NCI-H524 treated with DMSO at 0.1 percent for 48 hours (cell line): ENCODE results near the gene NAPG.
"Not testable (repeated sequence)": the region's sequence is repeated elsewhere in the genome, so short reads cannot be mapped to it uniquely, and the experiment has no call there.

Experiments
- DNase-seq: peaks from one replicate; lab custom pipeline; 2025; lab: John Stamatoyannopoulos, UW

The NAPG gene

GRCh38 chr18:10552226-10552625, 26.4 kb downstream of the NAPG start:
- DNase-seq, result no peak

GRCh38 chr18:10556251-10556650, 30.4 kb downstream of the NAPG start:
- not testable (repeated sequence) for DNase-seq

GRCh38 chr18:10557085-10557677, 31.4 kb downstream of the NAPG start:
- DNase-seq, result no peak

- DNase-seq, result no peak
Observed at GRCh38 chr18:10558243-10558966, 32.6 kb downstream of the NAPG start.

- no peak for DNase-seq
Observed at GRCh38 chr18:10558967-10559298, 33.1 kb downstream of the NAPG start.

GRCh38 chr18:10559553-10560451, 34.0 kb downstream of the NAPG start:
- no peak for DNase-seq

- peak; percentile 10 for DNase-seq
Observed at GRCh38 chr18:10560452-10561045, 34.7 kb downstream of the NAPG start.

GRCh38 chr18:10562773-10563160, 36.9 kb downstream of the NAPG start:
- DNase-seq, result no peak

GRCh38 chr18:10563886-10564285, 38.1 kb downstream of the NAPG start:
- DNase-seq, result no peak

GRCh38 chr18:10564975-10565773, 39.3 kb downstream of the NAPG start:
- DNase-seq, result no peak

GRCh38 chr18:10565835-10566234, 40.0 kb downstream of the NAPG start:
- no peak for DNase-seq

GRCh38 chr18:10566390-10566789, 40.6 kb downstream of the NAPG start:
- DNase-seq, result no peak

- DNase-seq, result not testable (repeated sequence)
Observed at GRCh38 chr18:10569941-10570340, 44.1 kb downstream of the NAPG start.

GRCh38 chr18:10570622-10571021, 44.8 kb downstream of the NAPG start:
- no peak for DNase-seq

GRCh38 chr18:10571537-10571936, 45.7 kb downstream of the NAPG start:
- DNase-seq, result no peak

GRCh38 chr18:10573261-10573660, 47.4 kb downstream of the NAPG start:
- DNase-seq, result not testable (repeated sequence)

- not testable (repeated sequence) for DNase-seq
Observed at GRCh38 chr18:10574412-10574811, 48.6 kb downstream of the NAPG start.

GRCh38 chr18:10577842-10578572, 52.2 kb downstream of the NAPG start:
- DNase-seq, result not testable (repeated sequence)

GRCh38 chr18:10578573-10578899, 52.7 kb downstream of the NAPG start:
- DNase-seq, result not testable (repeated sequence)

GRCh38 chr18:10579079-10579867, 53.4 kb downstream of the NAPG start:
- no peak for DNase-seq
